Naive thymus-derived CD8-positive, alpha-beta T cell (primary cell): ENCODE results near the gene NENF. TPM values are rescaled to one million over a fixed set of nuclear protein-coding genes. Genes with fewer than 3 reads are reported as not detected.
"Not testable (repeated sequence)": the region's sequence is repeated elsewhere in the genome, so short reads cannot be mapped to it uniquely, and the experiment has no call there.

Experiments
- ATAC-seq, 2 donors: fragments of 150-1000 bp; cut with Tn5 transposase in 1 of 2; sonication (Bioruptor Pico), chemical (Tn5 transposase) in 1 of 2; 1 replicate in 1 of 2; 2 replicates in 1 of 2; pipeline ENCODE4 v1.10.0; 2021; ENCODE audit warnings: mild to moderate bottlenecking in 2 of 2, moderate library complexity in 2 of 2
- POLR2A ChIA-PET: fragments of 350-600 bp; sonication (Branson Sonifier 250); formaldehyde crosslinking; loops from one replicate; lab custom pipeline; 2021; ENCODE audit warnings: antibody characterized with exemption; lab: Charles Lee
- DNase-seq, 10 donors: peaks; one replicate each; pipeline versions ENCODE4 v3.0.0 to v3.0.0-alpha.2; 2020 to 2022
- H3K27ac Mint-ChIP-seq, 10 donors: one replicate each; pipeline ENCODE4 v1.8.0; 2020 to 2022; ENCODE audit warnings: mild to moderate bottlenecking in 10 of 10, mixed read lengths in 10 of 10, moderate library complexity in 4 of 10, inconsistent platforms in 1 of 10
- H3K27me3 Mint-ChIP-seq, 5 donors: one replicate each; pipeline ENCODE4 v1.8.0; 2021 to 2022; ENCODE audit warnings: mixed read lengths in 5 of 5
- H3K36me3 Mint-ChIP-seq, 3 donors: one replicate each; pipeline ENCODE4 v1.8.0; 2020 to 2022; ENCODE audit warnings: mixed read lengths in 3 of 3, mild to moderate bottlenecking in 2 of 3, inconsistent platforms in 1 of 3
- H3K4me1 Mint-ChIP-seq, 4 donors: one replicate each; pipeline ENCODE4 v1.8.0; 2021 to 2022; ENCODE audit warnings: mixed read lengths in 4 of 4
- H3K4me3 Mint-ChIP-seq, 10 donors: one replicate each; pipeline ENCODE4 v1.8.0; 2020 to 2022; ENCODE audit warnings: mild to moderate bottlenecking in 10 of 10, mixed read lengths in 10 of 10, moderate library complexity in 6 of 10, inconsistent platforms in 1 of 10
- H3K9me3 Mint-ChIP-seq, 9 donors: one replicate each; pipeline ENCODE4 v1.8.0; 2020 to 2022; ENCODE audit warnings: mixed read lengths in 9 of 9, mild to moderate bottlenecking in 3 of 9, inconsistent platforms in 1 of 9, moderate library complexity in 1 of 9
- polyA plus RNA-seq, 3 donors: library from polyadenylated mRNA; unstranded; fragments of 300-500 nt; fragmentation: Illumina TruSeq; gene quantifications; one replicate each; pipeline ENCODE4 v1.2.3, GENCODE V29; 2021
- total RNA-seq, 8 experiments: library from RNA in 2 of 8; stranded (reverse) in 2 of 8; gene quantifications; one replicate each; pipeline ENCODE4 v1.2.3 and lab custom pipeline; 2021 to 2026

NENF gene
- total and polyA plus RNA-seq, 5 experiments from 2014 or later: 21.5 to 68.0 (median 35.9) TPM

GRCh38 chr1:212478467-212479025, 45.8 kb downstream of the NENF start:
- no peak for ATAC-seq
- DNase-seq: peak in 1 of 10 donors; percentile 24
- POLR2A ChIA-PET: no interaction called here
- no peaks in the 10 kb centered on the region for H3K9me3 Mint-ChIP-seq
- peaks cover 2 to 23% (median 9%) of the 10 kb centered on the region in 4 donors for H3K4me1 Mint-ChIP-seq
- H3K4me3 Mint-ChIP-seq: no peak overlapping the region
- H3K27me3 Mint-ChIP-seq: peaks cover 0 to 9% (median 2%) of the 10 kb centered on the region in 5 donors
- H3K36me3 Mint-ChIP-seq: no peaks in the 10 kb centered on the region
- no peak overlapping the region for H3K27ac Mint-ChIP-seq

GRCh38 chr1:212479188-212479587, 46.5 kb downstream of the NENF start:
- ATAC-seq: no peak
- Mint-ChIP-seq H3K36me3 (no peaks in the 10 kb centered on the region), H3K4me3 (no peak overlapping the region), H3K27ac (no peak overlapping the region), H3K27me3 (peaks cover 0 to 11% (median 4%) of the 10 kb centered on the region in 5 donors), H3K4me1 (peaks cover 2 to 23% (median 9%) of the 10 kb centered on the region in 4 donors), H3K9me3 (no peaks in the 10 kb centered on the region)
- DNase-seq: peak in 1 of 10 donors; percentile 26
- POLR2A ChIA-PET: no interaction called here

GRCh38 chr1:212480711-212481437, 48.2 kb downstream of the NENF start:
- H3K27ac Mint-ChIP-seq, H3K36me3 Mint-ChIP-seq, ATAC-seq, H3K9me3 Mint-ChIP-seq, POLR2A ChIA-PET: not testable (repeated sequence)
- H3K27me3 Mint-ChIP-seq: peaks cover 0 to 12% (median 4%) of the 10 kb centered on the region in 5 donors
- peak overlapping the region in 1 of 10 donors; percentile 37 for H3K4me3 Mint-ChIP-seq
- peak in 2 of 10 donors; percentile 10 to 25 for DNase-seq
- H3K4me1 Mint-ChIP-seq: peaks cover 2 to 23% (median 9%) of the 10 kb centered on the region in 4 donors

- no peak for DNase-seq
- Mint-ChIP-seq H3K27me3 (peaks cover 0 to 14% (median 4%) of the 10 kb centered on the region in 5 donors), H3K27ac (no peak overlapping the region), H3K36me3 (no peaks in the 10 kb centered on the region), H3K4me1 (peaks cover 2 to 23% (median 9%) of the 10 kb centered on the region in 4 donors), H3K9me3 (no peaks in the 10 kb centered on the region), H3K4me3 (no peak overlapping the region)
- POLR2A ChIA-PET: no interaction called here
- no peak for ATAC-seq
Measured at GRCh38 chr1:212481438-212481767, 48.7 kb downstream of the NENF start.

- Mint-ChIP-seq H3K36me3 (no peaks in the 10 kb centered on the region), H3K4me1 (peaks cover 2 to 21% (median 6%) of the 10 kb centered on the region in 4 donors), H3K27ac (no peak overlapping the region), H3K27me3 (peaks cover 0 to 14% (median 4%) of the 10 kb centered on the region in 5 donors), H3K4me3 (no peak overlapping the region), H3K9me3 (no peaks in the 10 kb centered on the region)
- ATAC-seq: no peak
- no peak for DNase-seq
- POLR2A ChIA-PET: no interaction called here
Measured at GRCh38 chr1:212482006-212482636, 49.4 kb downstream of the NENF start.

DNA sequence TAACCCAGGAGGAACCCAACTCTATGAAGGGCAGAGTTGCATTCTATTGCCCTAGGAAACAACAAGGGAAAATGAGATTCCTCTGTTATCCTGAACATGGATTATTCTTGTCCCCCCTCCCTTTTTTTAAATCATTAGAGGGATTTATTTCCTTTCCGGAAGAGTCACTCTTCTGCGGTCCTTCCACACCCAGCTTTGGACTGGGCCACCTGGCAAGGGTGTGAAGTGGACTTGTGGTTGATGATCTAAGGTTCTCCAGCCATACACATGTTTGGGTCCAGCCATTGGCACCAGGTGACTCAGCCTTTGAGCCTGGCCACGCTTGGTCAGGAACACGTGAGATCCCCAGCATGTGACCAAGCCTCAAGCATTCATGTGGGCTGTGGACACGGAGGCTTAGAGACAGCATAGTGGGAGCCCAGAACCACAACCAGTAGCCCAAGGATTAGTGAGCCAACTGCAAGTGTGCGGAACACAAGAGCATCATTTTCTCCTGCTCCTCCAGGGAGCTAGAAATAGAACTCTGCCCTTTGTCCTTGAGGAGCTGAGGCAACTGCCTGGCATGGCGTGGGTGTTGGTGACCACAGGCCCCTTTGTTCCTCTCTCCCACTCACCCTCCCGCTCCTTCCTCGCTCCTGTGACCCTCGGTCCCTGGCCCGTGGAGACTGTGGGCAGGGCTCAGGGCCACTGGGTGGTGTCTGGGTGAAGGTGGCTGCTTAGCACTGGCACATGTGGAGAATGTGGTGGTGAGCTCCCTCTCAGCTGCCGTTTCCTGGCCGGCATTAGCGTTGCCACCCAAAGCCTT, 50.1 kb downstream of the NENF start:
- peaks cover 0 to 15% (median 3%) of the 10 kb centered on the region in 4 donors for H3K4me1 Mint-ChIP-seq
- H3K27ac Mint-ChIP-seq: no peak overlapping the region
- ATAC-seq: no peak
- no peaks in the 10 kb centered on the region for H3K9me3 Mint-ChIP-seq
- POLR2A ChIA-PET: no interaction called here
- no peaks in the 10 kb centered on the region for H3K36me3 Mint-ChIP-seq
- DNase-seq: no peak
- peaks cover 0 to 14% (median 4%) of the 10 kb centered on the region in 5 donors for H3K27me3 Mint-ChIP-seq
- H3K4me3 Mint-ChIP-seq: no peak overlapping the region

- Mint-ChIP-seq H3K36me3 (no peaks in the 10 kb centered on the region), H3K27ac (no peak overlapping the region), H3K27me3 (peaks cover 0 to 8% (median 2%) of the 10 kb centered on the region in 5 donors), H3K4me1 (peaks cover 0 to 17% (median 0%) of the 10 kb centered on the region in 4 donors), H3K4me3 (no peak overlapping the region), H3K9me3 (no peaks in the 10 kb centered on the region)
- ATAC-seq: no peak
- DNase-seq: no peak
- POLR2A ChIA-PET: no interaction called here
Measured at GRCh38 chr1:212484701-212485570, 52.2 kb downstream of the NENF start.

GRCh38 chr1:212485571-212485912, 52.8 kb downstream of the NENF start:
- no peak overlapping the region for H3K4me3 Mint-ChIP-seq
- peaks cover 0 to 13% (median 0%) of the 10 kb centered on the region in 4 donors for H3K4me1 Mint-ChIP-seq
- H3K36me3 Mint-ChIP-seq: no peaks in the 10 kb centered on the region
- DNase-seq (no peak), ATAC-seq (no peak)
- no peaks in the 10 kb centered on the region for H3K9me3 Mint-ChIP-seq
- POLR2A ChIA-PET: no interaction called here
- H3K27ac Mint-ChIP-seq: no peak overlapping the region
- H3K27me3 Mint-ChIP-seq: peaks cover 0 to 8% (median 2%) of the 10 kb centered on the region in 5 donors

DNA sequence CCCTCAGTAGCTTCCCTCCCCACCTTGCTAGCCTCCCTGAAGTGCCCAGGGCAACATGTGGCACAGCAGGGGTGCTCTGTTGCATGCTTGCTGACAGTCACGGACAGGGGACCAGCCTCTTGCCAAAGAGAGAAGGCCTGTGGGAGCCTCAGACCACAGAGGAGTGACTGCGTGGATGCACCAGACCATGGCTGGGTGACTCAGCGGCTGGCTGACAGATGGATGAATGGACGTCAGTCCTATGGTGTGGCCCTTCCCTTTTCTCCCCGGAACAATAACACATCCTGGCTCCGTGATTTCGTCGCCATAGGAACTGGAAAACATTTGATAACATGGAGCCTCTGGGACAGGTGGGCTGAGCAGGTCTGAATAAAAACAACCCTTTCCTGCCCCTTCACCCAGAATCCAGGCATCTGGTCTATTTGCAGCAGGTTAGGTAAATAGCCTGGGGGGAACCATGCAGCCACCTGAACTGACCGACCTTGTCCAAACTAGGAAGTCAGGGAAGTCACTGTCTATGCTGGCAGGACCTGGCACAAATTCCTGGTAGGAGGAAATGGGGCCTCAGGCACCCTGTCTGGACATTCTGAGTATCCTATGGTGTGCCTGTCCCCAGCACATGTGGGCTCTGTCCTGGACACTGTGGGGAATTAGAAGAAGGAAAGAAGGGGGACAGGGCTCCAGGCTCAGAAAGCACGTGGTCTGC, 53.3 kb downstream of the NENF start:
- H3K27me3 Mint-ChIP-seq: peaks cover 0 to 8% (median 2%) of the 10 kb centered on the region in 5 donors
- POLR2A ChIA-PET: no interaction called here
- H3K9me3 Mint-ChIP-seq: no peaks in the 10 kb centered on the region
- H3K4me3 Mint-ChIP-seq: no peak overlapping the region
- H3K36me3 Mint-ChIP-seq: no peaks in the 10 kb centered on the region
- no peak overlapping the region for H3K27ac Mint-ChIP-seq
- ATAC-seq: no peak
- H3K4me1 Mint-ChIP-seq: peaks cover 0 to 9% (median 0%) of the 10 kb centered on the region in 4 donors
- DNase-seq: no peak

DNA sequence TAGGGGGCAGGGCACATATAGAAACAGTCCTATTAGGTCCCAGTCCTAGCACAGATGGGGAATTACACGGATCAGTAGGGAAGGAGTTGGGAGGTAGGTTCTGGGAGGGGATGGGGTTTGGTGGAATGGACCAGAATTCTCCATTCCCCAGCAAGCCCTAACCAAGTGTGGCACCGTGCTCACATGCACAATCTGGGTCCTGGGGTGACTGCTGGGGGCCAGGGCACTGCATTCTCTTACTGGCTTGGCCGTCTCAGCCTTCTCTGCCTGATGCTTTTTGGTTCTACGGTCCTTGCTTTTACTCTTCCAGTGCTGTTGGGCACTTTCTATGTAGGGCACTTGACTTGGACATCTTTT, 53.9 kb downstream of the NENF start:
- no peak for DNase-seq
- H3K4me3 Mint-ChIP-seq: no peak overlapping the region
- peaks cover 0 to 9% (median 3%) of the 10 kb centered on the region in 5 donors for H3K27me3 Mint-ChIP-seq
- no peaks in the 10 kb centered on the region for H3K9me3 Mint-ChIP-seq
- H3K4me1 Mint-ChIP-seq: peaks cover 0 to 10% (median 0%) of the 10 kb centered on the region in 4 donors
- H3K27ac Mint-ChIP-seq: no peak overlapping the region
- no peak for ATAC-seq
- no peaks in the 10 kb centered on the region for H3K36me3 Mint-ChIP-seq
- POLR2A ChIA-PET: no interaction called here

- Mint-ChIP-seq H3K4me3 (no peak overlapping the region), H3K9me3 (no peaks in the 10 kb centered on the region), H3K27me3 (peaks cover 0 to 15% (median 3%) of the 10 kb centered on the region in 5 donors), H3K4me1 (peaks cover 0 to 5% (median 0%) of the 10 kb centered on the region in 4 donors), H3K36me3 (no peaks in the 10 kb centered on the region), H3K27ac (no peak overlapping the region)
- ATAC-seq (no peak), DNase-seq (no peak)
- POLR2A ChIA-PET: no interaction called here
Measured at GRCh38 chr1:212487286-212487685, 54.6 kb downstream of the NENF start.
